Neutrophil (primary cell): Measurements from ENCODE around the gene METTL6.

Experiments
- H3K27ac ChIP-seq: fragments of 200-600 bp; sonication (generic); 2 replicates; pipeline ENCODE4 v1.5.1; 2016; ENCODE audit warnings: mild to moderate bottlenecking, moderate library complexity
- H3K27me3 ChIP-seq: fragments of 200-600 bp; sonication (generic); 2 replicates; pipeline ENCODE4 v1.6.0; 2016; ENCODE audit warnings: mild to moderate bottlenecking
- H3K36me3 ChIP-seq: fragments of 200-600 bp; sonication (generic); 2 replicates; pipeline ENCODE4 v1.5.1; 2017
- H3K4me1 ChIP-seq, 2 experiments: fragments of 200-600 bp in 1 of 2; sonication (generic) in 1 of 2; 1 replicate in 1 of 2; 2 replicates in 1 of 2; pipeline versions ENCODE4 v1.5.1 to v1.6.1; 2013 to 2016; ENCODE audit warnings: low read depth in 1 of 2, low read length in 1 of 2, mild to moderate bottlenecking in 1 of 2, moderate library complexity in 1 of 2; ENCODE audit not compliant: control insufficient read depth in 1 of 2, insufficient read depth in 1 of 2
- H3K4me3 ChIP-seq, 2 experiments: fragments of 200-600 bp in 1 of 2; sonication (generic) in 1 of 2; 1 replicate in 1 of 2; 2 replicates in 1 of 2; pipeline ENCODE4 v1.5.1; 2013 to 2016; ENCODE audit warnings: low read depth in 1 of 2, low read length in 1 of 2, mild to moderate bottlenecking in 1 of 2, moderate library complexity in 1 of 2
- H3K9me3 ChIP-seq: fragments of 200-600 bp; sonication (generic); 2 replicates; pipeline ENCODE4 v1.5.1; 2016
- TF ChIP-seq, protein P1 (sequence below): fragments of 200-600 bp; sonication (generic); IDR thresholded peaks from 2 replicates; pipeline ENCODE4 v1.5.1; 2016; ENCODE audit warnings: antibody characterized with exemption

The METTL6 gene

GRCh38 chr3:15450438-15451215 is 23.3 kb upstream of the METTL6 start:
- no peaks in the 10 kb centered on the region for H3K27me3 ChIP-seq
- H3K9me3 ChIP-seq = no peaks in the 10 kb centered on the region
- no peaks in the 10 kb centered on the region for H3K4me1 ChIP-seq
- H3K27ac ChIP-seq = no peak overlapping the region
- H3K36me3 ChIP-seq = no peaks in the 10 kb centered on the region
- H3K4me3 ChIP-seq = no peak overlapping the region
- TF ChIP-seq, protein P1, sequence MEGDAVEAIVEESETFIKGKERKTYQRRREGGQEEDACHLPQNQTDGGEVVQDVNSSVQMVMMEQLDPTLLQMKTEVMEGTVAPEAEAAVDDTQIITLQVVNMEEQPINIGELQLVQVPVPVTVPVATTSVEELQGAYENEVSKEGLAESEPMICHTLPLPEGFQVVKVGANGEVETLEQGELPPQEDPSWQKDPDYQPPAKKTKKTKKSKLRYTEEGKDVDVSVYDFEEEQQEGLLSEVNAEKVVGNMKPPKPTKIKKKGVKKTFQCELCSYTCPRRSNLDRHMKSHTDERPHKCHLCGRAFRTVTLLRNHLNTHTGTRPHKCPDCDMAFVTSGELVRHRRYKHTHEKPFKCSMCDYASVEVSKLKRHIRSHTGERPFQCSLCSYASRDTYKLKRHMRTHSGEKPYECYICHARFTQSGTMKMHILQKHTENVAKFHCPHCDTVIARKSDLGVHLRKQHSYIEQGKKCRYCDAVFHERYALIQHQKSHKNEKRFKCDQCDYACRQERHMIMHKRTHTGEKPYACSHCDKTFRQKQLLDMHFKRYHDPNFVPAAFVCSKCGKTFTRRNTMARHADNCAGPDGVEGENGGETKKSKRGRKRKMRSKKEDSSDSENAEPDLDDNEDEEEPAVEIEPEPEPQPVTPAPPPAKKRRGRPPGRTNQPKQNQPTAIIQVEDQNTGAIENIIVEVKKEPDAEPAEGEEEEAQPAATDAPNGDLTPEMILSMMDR = no peak

- Histone ChIP-seq H3K27ac (no peak overlapping the region), H3K9me3 (no peaks in the 10 kb centered on the region), H3K4me1 (no peaks in the 10 kb centered on the region), H3K27me3 (no peaks in the 10 kb centered on the region), H3K4me3 (no peak overlapping the region), H3K36me3 (no peaks in the 10 kb centered on the region)
- TF ChIP-seq, protein P1 = no peak
These were observed 22.3 kb upstream of the METTL6 start for GRCh38 chr3:15449489-15450224.

DNA sequence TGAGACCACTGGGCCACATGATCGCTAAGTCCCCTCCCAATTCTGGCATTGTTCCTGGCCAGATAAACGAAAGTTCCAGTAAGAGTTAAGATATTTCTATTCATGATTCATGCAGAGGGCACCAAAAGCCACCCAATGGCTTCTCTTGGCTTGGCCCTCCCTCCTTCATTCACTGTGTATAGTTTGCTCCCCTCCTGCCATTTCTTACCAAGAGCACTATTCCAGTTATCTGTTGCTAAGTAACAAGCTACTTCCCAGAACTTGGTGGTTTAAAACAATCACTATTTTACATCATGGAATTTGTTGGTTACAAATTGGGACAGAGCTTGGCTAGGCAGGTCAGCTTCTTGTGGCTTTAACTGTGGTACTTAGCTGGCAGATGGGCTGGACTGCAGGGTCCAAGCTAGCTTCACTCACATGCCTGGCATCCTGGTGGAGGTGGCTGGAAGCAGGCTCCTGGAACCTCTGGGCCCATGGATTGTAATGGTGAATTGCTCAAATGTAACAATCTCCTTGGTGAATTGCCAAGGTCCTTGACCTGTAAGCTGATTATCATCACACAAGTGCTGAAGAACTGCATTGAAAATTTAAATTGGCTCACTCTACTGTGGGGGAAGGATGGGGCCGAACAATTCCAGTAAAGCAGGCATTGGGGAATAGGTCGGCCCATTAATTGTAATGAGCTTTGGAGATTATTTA is 16.6 kb upstream of the METTL6 start:
- H3K4me3 ChIP-seq = no peak overlapping the region
- H3K36me3 ChIP-seq = peaks cover 53% of the 10 kb centered on the region
- TF ChIP-seq, protein P1 = no peak
- no peaks in the 10 kb centered on the region for H3K27me3 ChIP-seq
- no peak overlapping the region for H3K27ac ChIP-seq
- H3K9me3 ChIP-seq = no peaks in the 10 kb centered on the region
- peaks cover 12 to 18% of the 10 kb centered on the region in 2 experiments for H3K4me1 ChIP-seq

DNA sequence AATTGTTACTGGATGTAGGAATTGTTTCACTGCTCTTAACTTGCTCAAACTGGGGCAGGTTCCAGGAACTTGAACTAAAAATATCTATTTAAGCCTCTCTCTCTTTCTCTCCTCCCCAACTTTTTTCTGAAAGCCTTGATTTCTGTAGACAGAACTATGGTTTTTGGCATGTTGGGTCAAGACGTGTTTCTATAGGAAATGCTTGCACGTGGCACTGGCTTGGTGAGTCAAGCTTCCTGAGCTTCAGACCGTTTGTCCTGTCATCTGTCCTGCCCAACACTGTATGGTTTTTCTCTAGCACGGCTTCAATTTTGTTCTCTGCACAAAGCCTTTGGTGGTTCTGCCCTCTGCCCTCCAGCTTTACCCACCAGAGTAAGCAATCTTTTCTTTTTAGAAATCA is 13.5 kb upstream of the METTL6 start:
- TF ChIP-seq, protein P1 = no peak
- H3K27ac ChIP-seq = peak overlapping the region; percentile 16
- H3K36me3 ChIP-seq = peaks cover 78% of the 10 kb centered on the region

GRCh38 chr3:15439476-15439875 is 12.1 kb upstream of the METTL6 start:
- peaks cover 90% of the 10 kb centered on the region for H3K36me3 ChIP-seq
- H3K9me3 ChIP-seq = no peaks in the 10 kb centered on the region
- H3K27me3 ChIP-seq = no peaks in the 10 kb centered on the region
- peaks cover 16 to 24% of the 10 kb centered on the region in 2 experiments for H3K4me1 ChIP-seq
- H3K4me3 ChIP-seq = no peak overlapping the region
- peak overlapping the region; percentile 73 for H3K27ac ChIP-seq
- TF ChIP-seq, protein P1 = no peak

More for the DNA sequence above, 13.5 kb upstream of the METTL6 start:
- peaks cover 16 to 24% of the 10 kb centered on the region in 2 experiments for H3K4me1 ChIP-seq
- no peaks in the 10 kb centered on the region for H3K9me3 ChIP-seq
- no peak overlapping the region for H3K4me3 ChIP-seq
- H3K27me3 ChIP-seq = no peaks in the 10 kb centered on the region
